ENCODE data around the gene PATJ.
"Not testable (repeated sequence)": the region's sequence is repeated elsewhere in the genome, so short reads cannot be mapped to it uniquely, and the experiment has no call there.

Gene PATJ

DNA sequence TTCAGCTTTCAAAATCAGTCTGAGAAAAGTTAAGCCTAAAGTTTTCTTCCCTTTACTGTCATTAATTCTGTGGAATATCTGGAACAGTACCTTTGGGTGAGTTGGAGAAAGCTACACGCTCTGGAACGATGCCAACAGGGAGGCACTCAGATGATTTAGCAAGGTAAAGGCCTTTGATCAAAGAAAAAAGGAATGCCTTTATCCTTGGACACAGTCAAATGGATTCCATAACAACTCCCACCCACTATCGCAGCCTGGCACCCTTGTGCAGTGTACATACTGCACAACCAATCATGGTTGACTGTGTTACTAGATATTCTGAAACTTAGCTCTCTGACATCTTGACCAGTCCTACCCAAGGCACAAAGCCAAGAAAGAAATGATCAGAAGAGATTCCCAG lies 218.7 kb downstream of the PATJ start:
- TF ChIP-seq, protein P1, sequence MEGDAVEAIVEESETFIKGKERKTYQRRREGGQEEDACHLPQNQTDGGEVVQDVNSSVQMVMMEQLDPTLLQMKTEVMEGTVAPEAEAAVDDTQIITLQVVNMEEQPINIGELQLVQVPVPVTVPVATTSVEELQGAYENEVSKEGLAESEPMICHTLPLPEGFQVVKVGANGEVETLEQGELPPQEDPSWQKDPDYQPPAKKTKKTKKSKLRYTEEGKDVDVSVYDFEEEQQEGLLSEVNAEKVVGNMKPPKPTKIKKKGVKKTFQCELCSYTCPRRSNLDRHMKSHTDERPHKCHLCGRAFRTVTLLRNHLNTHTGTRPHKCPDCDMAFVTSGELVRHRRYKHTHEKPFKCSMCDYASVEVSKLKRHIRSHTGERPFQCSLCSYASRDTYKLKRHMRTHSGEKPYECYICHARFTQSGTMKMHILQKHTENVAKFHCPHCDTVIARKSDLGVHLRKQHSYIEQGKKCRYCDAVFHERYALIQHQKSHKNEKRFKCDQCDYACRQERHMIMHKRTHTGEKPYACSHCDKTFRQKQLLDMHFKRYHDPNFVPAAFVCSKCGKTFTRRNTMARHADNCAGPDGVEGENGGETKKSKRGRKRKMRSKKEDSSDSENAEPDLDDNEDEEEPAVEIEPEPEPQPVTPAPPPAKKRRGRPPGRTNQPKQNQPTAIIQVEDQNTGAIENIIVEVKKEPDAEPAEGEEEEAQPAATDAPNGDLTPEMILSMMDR (IDR thresholded peaks at IDR 0.05; ENCODE audit: extremely low read depth, insufficient read depth, missing control alignments): no peak
- in situ Hi-C loops (cut with MboI; ENCODE audit: low pct_unique_long_range_greater_than_20kb, low sequenced_read_pairs, unreplicated experiment): no loop called here
- DNase-seq (ENCODE audit: low spot score): no peak

DNA sequence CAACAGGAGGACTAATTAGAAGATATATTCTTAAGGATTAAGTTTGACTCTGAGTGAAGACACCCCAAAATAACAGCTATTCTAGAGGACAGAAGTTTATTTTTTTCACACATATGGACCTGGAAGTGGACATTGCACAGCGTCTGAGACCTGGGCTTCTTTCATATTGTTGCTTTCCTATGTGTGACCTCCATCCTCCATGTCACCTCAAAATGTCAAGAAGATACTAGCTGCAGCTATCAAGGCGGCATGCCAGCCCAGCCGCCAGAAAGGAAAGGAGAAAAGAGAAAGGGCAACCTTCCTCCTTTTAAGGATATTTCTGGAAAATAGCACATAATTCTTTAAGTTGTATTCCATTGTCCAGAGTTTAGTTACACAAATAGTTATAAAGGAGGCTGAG lies 220.4 kb downstream of the PATJ start:
- in situ Hi-C loops (cut with MboI; ENCODE audit: low pct_unique_long_range_greater_than_20kb, low sequenced_read_pairs, unreplicated experiment): no loop called here
- TF ChIP-seq, protein P1 (IDR thresholded peaks at IDR 0.05; ENCODE audit: extremely low read depth, insufficient read depth, missing control alignments): no peak

DNA sequence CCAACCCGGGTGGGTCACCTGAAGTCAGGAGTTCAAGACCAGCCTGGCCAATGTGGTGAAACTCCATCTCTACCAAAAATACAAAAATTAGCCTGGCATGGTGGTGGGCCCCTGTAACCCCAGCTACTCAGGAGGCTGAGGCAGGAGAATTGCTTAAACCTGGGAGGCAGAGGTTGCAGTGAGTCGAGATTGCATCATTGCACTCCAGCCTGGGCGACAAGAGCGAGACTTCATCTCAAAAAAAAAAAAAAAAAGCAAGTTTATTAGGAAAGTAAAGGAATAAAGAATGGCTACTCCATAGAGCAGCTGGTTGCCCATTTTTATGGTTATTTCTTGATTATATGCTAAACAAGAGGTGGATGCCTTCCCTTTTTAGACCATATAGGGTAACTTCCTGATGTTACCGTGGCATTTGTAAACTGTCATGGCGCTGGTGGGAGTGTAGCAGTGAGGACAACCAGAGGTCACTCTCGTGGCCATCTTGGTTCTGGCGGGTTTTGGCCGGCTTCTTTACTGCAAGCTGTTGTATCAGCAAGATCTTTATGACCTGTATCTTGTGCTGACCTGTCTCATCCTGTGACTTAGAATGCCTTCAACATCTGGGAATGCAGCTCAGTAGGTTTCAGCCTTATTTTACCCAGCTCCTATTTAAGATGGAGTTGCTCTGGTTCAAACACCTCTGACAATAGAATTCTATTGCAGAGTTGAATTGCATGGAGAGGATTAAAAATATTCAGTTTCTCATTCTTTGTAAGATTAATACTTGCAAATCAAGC lies 224.4 kb downstream of the PATJ start:
- DNase-seq (ENCODE audit: low spot score); in situ Hi-C loops (cut with MboI; ENCODE audit: low pct_unique_long_range_greater_than_20kb, low sequenced_read_pairs, unreplicated experiment): not testable (repeated sequence)

More for the DNA sequence above, 220.4 kb downstream of the PATJ start:
- no peak for DNase-seq (ENCODE audit: low spot score)

DNA sequence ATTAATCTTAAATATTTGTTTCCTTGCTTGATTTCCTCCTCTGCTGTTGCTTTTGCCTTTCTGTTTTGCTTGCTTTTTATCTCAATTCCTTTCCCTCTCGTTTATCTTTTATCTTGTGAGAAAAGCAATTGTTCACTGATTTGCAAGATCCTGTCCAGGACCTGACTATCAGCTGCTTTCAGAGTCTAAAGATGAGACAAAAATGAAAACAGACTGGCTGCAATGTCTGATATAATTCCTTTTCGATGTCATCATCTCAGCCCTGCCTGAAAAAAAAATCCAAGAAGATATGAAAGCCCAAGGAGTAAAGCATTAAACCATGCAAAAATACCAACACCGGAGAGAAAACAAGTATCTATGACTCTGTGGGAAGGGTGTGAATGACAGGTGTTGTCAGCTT lies 225.5 kb downstream of the PATJ start:
- DNase-seq (ENCODE audit: low spot score): no peak
- TF ChIP-seq, protein P1 (IDR thresholded peaks at IDR 0.05; ENCODE audit: extremely low read depth, insufficient read depth, missing control alignments): no peak
- in situ Hi-C loops (cut with MboI; ENCODE audit: low pct_unique_long_range_greater_than_20kb, low sequenced_read_pairs, unreplicated experiment): no loop called here

DNA sequence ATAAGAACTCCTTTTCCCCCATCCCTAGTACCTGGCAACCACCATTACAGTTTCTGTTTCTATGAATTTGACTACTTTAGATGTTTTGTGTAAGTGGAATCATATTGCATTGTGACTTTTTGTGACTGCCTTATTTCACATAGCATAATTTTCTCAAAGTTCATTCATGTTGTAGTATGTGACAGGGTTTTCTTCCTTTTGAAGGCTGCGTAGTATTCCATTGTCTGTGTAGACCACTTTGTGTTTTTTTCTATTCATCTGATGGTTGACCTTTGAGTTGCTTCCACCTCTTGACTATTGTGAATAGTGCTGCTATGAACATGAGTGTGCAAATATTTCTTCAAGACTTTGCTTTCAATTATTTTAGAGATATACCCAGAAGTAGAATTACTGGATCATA lies 226.6 kb downstream of the PATJ start:
- no peak for DNase-seq (ENCODE audit: low spot score)
- in situ Hi-C loops (cut with MboI; ENCODE audit: low pct_unique_long_range_greater_than_20kb, low sequenced_read_pairs, unreplicated experiment): no loop called here
- TF ChIP-seq, protein P1 (IDR thresholded peaks at IDR 0.05; ENCODE audit: extremely low read depth, insufficient read depth, missing control alignments): no peak

DNA sequence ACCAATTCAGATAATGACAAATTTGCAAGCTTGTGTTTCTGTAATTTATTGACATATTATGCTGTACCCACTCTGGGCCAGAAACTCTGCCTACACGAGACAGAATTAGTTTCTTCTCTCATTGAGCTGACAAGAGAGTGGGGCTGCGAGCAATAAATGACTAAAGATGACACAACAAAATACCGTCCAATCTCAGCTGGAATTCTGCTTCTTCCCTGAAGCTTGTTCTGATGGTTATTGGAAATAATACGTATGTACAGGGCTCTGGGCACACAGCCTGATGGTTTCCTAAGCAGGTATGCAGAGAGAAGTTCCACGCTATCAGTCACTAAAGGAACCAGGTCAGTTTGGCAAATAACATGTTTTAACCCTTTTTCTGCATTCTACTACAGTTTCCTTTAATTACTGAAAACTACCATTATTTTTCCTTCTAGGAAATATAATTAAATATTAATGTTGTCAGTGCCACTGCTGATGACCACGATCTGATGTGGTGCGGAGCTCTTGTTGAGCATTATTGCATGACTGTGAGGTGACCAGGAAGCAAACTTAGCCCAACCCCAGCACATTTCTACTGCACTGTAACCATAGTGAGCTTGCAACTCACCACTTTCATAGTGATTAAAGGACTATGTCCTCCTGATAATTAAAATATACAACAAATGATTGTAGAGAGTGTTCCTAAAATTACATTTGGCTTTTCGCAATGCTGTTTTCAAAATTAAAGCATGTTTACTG lies 231.0 kb downstream of the PATJ start:
- no peak for DNase-seq (ENCODE audit: low spot score)
- in situ Hi-C loops (cut with MboI; ENCODE audit: low pct_unique_long_range_greater_than_20kb, low sequenced_read_pairs, unreplicated experiment): no loop called here
- TF ChIP-seq, protein P1 (IDR thresholded peaks at IDR 0.05; ENCODE audit: extremely low read depth, insufficient read depth, missing control alignments): no peak

DNA sequence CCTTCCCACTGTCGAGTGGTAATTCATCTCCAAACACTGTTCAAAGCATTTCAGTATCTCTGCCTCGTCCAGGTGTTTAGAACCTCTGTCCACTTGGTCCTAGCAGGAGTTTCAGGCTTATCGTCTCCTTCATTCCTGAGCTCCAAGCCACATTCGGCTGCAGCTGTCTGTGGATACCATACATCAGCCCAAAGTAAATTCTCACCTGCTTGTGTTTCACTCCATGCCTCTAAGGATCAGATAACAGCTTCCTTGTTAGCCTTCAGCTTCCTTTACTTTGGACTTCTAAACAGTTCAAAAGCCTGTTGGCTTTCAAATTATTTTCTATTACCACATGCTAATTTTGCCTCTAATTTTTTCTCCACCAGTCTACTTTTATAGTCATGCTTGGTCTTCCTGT lies 233.4 kb downstream of the PATJ start:
- no peak for DNase-seq (ENCODE audit: low spot score)
- in situ Hi-C loops (cut with MboI; ENCODE audit: low pct_unique_long_range_greater_than_20kb, low sequenced_read_pairs, unreplicated experiment): no loop called here
- TF ChIP-seq, protein P1 (IDR thresholded peaks at IDR 0.05; ENCODE audit: extremely low read depth, insufficient read depth, missing control alignments): no peak
